IPS-18c (cell line): ENCODE data around the gene TNFAIP8.

Source experiments
- H3K4me3 ChIP-seq: 2 replicates; pipeline ENCODE4 v1.7.0; 2013; ENCODE audit warnings: low read depth, mild to moderate bottlenecking, low read length, moderate library complexity; ENCODE audit not compliant: insufficient read depth
- H3K9me3 ChIP-seq: one replicate; pipeline ENCODE4 v1.6.1; 2013; ENCODE audit warnings: mild to moderate bottlenecking, low read length, moderate library complexity; ENCODE audit not compliant: control insufficient read depth, insufficient read depth

The TNFAIP8 gene

GRCh38 chr5:119323601-119324000 lies 32.2 kb upstream of the TNFAIP8 start:
- H3K9me3 ChIP-seq, result no peaks in the 10 kb centered on the region
- no peak overlapping the region for H3K4me3 ChIP-seq

GRCh38 chr5:119324842-119325241 lies 31.0 kb upstream of the TNFAIP8 start:
- Histone ChIP-seq H3K9me3 (no peaks in the 10 kb centered on the region), H3K4me3 (no peak overlapping the region)

- H3K4me3 ChIP-seq, result no peak overlapping the region
These were observed 28.8 kb upstream of the TNFAIP8 start for GRCh38 chr5:119327018-119327417.

GRCh38 chr5:119328753-119329602 lies 26.8 kb upstream of the TNFAIP8 start:
- Histone ChIP-seq H3K9me3 (no peaks in the 10 kb centered on the region), H3K4me3 (no peak overlapping the region)

More at GRCh38 chr5:119327018-119327417, 28.8 kb upstream of the TNFAIP8 start:
- H3K9me3 ChIP-seq, result no peaks in the 10 kb centered on the region

- no peaks in the 10 kb centered on the region for H3K9me3 ChIP-seq
- no peak overlapping the region for H3K4me3 ChIP-seq
These were observed 26.2 kb upstream of the TNFAIP8 start for GRCh38 chr5:119329666-119330065.

- Histone ChIP-seq H3K9me3 (no peaks in the 10 kb centered on the region), H3K4me3 (no peak overlapping the region)
These were observed 25.2 kb upstream of the TNFAIP8 start for GRCh38 chr5:119330367-119331183.

GRCh38 chr5:119331566-119332095 lies 24.2 kb upstream of the TNFAIP8 start:
- Histone ChIP-seq H3K4me3 (no peak overlapping the region), H3K9me3 (no peaks in the 10 kb centered on the region)

GRCh38 chr5:119332208-119332607 lies 23.6 kb upstream of the TNFAIP8 start:
- H3K4me3 ChIP-seq, result no peak overlapping the region
- H3K9me3 ChIP-seq, result no peaks in the 10 kb centered on the region

- no peaks in the 10 kb centered on the region for H3K9me3 ChIP-seq
- no peak overlapping the region for H3K4me3 ChIP-seq
These were observed 22.8 kb upstream of the TNFAIP8 start for GRCh38 chr5:119332978-119333401.

- H3K4me3 ChIP-seq, result no peak overlapping the region
- H3K9me3 ChIP-seq, result no peaks in the 10 kb centered on the region
These were observed 22.4 kb upstream of the TNFAIP8 start for GRCh38 chr5:119333421-119333851.

GRCh38 chr5:119335261-119335677 lies 20.6 kb upstream of the TNFAIP8 start:
- H3K9me3 ChIP-seq, result no peaks in the 10 kb centered on the region
- no peak overlapping the region for H3K4me3 ChIP-seq

GRCh38 chr5:119336262-119336661 lies 19.6 kb upstream of the TNFAIP8 start:
- H3K9me3 ChIP-seq, result no peaks in the 10 kb centered on the region
- H3K4me3 ChIP-seq, result no peak overlapping the region

GRCh38 chr5:119336845-119337580 lies 18.8 kb upstream of the TNFAIP8 start:
- Histone ChIP-seq H3K4me3 (no peak overlapping the region), H3K9me3 (no peaks in the 10 kb centered on the region)

GRCh38 chr5:119338326-119338946 lies 17.4 kb upstream of the TNFAIP8 start:
- H3K4me3 ChIP-seq, result no peak overlapping the region

GRCh38 chr5:119339344-119339743 lies 16.5 kb upstream of the TNFAIP8 start:
- Histone ChIP-seq H3K9me3 (no peaks in the 10 kb centered on the region), H3K4me3 (no peak overlapping the region)

More at GRCh38 chr5:119338326-119338946, 17.4 kb upstream of the TNFAIP8 start:
- H3K9me3 ChIP-seq, result no peaks in the 10 kb centered on the region

- no peak overlapping the region for H3K4me3 ChIP-seq
- H3K9me3 ChIP-seq, result no peaks in the 10 kb centered on the region
These were observed 15.9 kb upstream of the TNFAIP8 start for GRCh38 chr5:119339965-119340364.
